GM23248 (cell line): Measurements from ENCODE around the gene NAP1L5.

Experiments
- EZH2 ChIP-seq: fragments of 200-600 bp; sonication (generic); IDR thresholded peaks from 2 replicates; pipeline ENCODE4 v1.6.1; 2018; ENCODE audit warnings: antibody characterized with exemption, mild to moderate bottlenecking; ENCODE audit not compliant: insufficient read depth, poor library complexity, severe bottlenecking
- EZH2phosphoT487 ChIP-seq: fragments of 200-600 bp; sonication (generic); IDR thresholded peaks from 2 replicates; pipeline ENCODE4 v1.6.1; 2018; ENCODE audit warnings: antibody characterized with exemption, moderate library complexity, mild to moderate bottlenecking, low read depth; ENCODE audit not compliant: insufficient read depth

- TF ChIP-seq EZH2 (no peak), EZH2phosphoT487 (no peak)
Observed at GRCh38 chr4:88744609-88745008, 47.0 kb upstream of the NAP1L5 start.
